Cardiac fibroblast (primary cell): ENCODE results near the gene SYT6.
A peak's percentile ranks its signal among the peaks of the same experiment; 100 is the strongest.

Experiments
- DNase-seq, 2 donors: peaks; one replicate each; pipeline versions ENCODE4 v3.0.0 to v3.0.0-alpha.2; 2010; ENCODE audit warnings: low read depth in 2 of 2
- H3K4me3 ChIP-seq, 2 donors: replicated peaks in 1 of 2; 1 replicate in 1 of 2; 2 replicates in 1 of 2; pipeline ENCODE4 v1.5.1; 2011; ENCODE audit warnings: low read depth in 2 of 2, low read length in 2 of 2, mild to moderate bottlenecking in 2 of 2, moderate library complexity in 1 of 2
- TF ChIP-seq, protein P1 (sequence below): IDR thresholded peaks from one replicate; pipeline ENCODE4 v1.5.1; 2011; ENCODE audit warnings: low read depth, mild to moderate bottlenecking, low read length, inconsistent platforms

The SYT6 gene

DNA sequence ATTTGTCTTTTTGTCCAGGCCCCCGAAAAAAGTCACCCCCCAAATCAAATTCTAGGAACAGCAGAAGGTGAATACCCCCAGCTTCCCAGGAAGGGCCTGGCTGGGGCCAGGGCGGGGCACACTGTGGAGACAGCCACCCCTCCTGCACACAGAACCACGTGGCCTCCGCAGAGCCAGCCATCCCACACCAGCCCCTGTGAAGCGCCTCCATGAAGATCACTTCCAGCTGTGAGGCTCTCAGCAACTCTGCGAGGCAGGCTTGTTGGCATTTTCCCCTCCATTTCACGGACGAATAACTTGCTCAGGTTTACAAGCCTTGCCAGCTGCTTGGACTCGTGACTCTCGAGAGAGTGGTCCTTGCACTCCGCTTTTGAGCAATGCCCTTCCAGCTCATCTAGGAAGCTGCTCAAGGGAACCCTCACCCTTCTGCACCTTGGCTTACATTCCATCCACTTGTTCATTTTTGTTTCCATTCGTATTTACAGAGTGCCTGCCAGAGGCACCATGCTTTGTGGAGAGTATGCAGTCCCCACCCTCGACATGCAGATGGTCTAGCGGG is 48.2 kb downstream of the SYT6 start:
- no peak overlapping the region for H3K4me3 ChIP-seq
- no peak for DNase-seq
- TF ChIP-seq, protein P1, sequence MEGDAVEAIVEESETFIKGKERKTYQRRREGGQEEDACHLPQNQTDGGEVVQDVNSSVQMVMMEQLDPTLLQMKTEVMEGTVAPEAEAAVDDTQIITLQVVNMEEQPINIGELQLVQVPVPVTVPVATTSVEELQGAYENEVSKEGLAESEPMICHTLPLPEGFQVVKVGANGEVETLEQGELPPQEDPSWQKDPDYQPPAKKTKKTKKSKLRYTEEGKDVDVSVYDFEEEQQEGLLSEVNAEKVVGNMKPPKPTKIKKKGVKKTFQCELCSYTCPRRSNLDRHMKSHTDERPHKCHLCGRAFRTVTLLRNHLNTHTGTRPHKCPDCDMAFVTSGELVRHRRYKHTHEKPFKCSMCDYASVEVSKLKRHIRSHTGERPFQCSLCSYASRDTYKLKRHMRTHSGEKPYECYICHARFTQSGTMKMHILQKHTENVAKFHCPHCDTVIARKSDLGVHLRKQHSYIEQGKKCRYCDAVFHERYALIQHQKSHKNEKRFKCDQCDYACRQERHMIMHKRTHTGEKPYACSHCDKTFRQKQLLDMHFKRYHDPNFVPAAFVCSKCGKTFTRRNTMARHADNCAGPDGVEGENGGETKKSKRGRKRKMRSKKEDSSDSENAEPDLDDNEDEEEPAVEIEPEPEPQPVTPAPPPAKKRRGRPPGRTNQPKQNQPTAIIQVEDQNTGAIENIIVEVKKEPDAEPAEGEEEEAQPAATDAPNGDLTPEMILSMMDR = no peak

DNA sequence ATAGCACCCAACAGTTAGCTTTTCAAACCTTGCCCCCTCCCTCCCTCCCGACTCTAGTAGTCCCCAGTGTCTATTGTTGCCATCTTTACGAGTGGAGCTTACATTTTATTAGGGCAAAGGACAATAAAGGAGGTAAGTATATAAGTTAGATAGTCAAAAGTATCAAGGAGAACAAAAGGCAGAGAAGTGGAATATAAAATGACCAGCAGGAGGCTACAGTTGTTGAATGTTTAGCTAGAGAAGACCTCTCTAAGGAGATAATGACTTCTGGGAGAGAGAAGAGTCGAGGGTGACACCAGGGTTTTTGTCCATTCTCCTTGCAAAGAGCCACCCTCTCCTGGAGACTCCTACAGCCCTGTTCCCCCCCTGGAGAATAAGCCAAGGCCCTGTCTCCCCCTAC is 48.7 kb downstream of the SYT6 start:
- no peak overlapping the region for H3K4me3 ChIP-seq
- TF ChIP-seq, protein P1 = no peak
- no peak for DNase-seq

DNA sequence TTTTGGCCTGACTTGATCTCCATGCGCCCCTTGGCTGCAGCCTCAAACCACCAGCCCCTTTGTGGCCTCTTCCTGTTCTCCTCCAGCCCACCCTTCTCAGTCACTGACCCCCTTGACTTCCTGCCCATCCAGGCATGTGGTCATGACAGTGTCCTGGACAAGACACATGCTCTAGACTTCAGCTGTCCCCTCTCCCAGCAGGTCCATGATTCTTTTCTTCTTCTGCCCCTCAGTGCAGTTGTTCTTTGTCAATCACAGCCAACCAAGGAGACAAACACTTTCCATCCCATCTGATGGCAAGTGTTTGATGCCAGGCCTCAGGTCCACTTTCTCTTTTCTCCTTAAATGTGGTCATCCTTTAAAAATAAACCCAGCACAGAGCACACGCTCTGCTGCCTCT is 49.7 kb downstream of the SYT6 start:
- H3K4me3 ChIP-seq = no peak overlapping the region
- TF ChIP-seq, protein P1 = no peak
- no peak for DNase-seq

DNA sequence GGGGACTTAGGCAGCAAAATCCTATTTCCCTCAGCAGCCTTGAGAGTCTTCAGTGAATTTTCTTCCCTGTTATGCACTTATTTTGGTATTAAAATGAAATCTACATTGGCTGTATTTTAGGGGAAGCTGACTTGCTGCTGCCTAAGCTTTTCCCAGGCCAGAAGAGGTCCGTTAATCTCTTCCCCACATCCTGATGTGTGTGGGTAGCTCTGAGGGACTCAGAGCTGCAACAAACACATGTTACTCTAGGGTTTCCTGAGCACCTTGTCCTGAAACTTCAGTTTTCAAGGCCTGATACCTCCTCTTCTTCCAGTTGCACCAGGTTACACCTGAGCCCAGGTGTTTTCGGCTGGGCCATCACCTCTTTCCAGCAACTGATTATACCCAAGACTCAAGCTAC is 51.5 kb downstream of the SYT6 start:
- DNase-seq = no peak
- H3K4me3 ChIP-seq = no peak overlapping the region
- TF ChIP-seq, protein P1 = no peak

DNA sequence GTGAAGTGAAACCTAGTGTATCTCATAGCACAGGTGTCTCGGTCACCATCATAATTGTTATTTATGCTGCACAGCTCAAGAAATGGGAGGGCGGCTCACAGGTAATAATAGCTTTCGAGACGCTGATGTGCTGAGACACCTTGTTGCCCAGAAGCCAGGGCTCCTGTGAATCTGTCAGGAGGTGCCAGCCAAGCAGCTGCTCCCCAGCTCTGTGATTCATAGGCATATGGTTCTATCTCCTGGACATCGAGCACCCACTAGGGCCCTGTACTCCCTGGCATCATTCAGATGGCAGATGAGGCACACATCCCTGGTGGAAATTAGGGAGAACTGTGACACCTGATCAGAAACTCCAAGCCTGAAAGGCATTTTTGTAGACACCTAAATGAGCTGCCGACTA is 53.5 kb downstream of the SYT6 start:
- TF ChIP-seq, protein P1 = no peak
- H3K4me3 ChIP-seq = no peak overlapping the region
- no peak for DNase-seq

DNA sequence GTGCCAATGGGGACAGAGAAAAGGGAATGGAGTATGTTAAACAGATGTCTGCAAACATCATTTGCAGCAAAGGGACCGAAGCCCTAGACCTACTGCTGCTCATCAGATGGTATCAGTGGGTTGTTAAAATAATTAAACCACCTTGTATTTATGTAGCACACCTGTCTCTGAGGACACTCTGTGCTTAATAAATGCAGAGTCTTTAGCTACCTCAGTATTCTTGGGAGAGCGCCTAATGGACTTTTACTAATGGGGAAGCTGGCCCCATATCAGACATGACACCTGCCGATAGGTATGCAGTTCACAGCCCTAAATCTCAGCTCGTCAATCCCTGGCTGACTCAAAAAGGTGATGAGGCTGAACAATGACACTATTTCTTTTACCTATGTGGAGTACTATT is 54.4 kb downstream of the SYT6 start:
- H3K4me3 ChIP-seq = no peak overlapping the region
- TF ChIP-seq, protein P1 = no peak
- DNase-seq = no peak

DNA sequence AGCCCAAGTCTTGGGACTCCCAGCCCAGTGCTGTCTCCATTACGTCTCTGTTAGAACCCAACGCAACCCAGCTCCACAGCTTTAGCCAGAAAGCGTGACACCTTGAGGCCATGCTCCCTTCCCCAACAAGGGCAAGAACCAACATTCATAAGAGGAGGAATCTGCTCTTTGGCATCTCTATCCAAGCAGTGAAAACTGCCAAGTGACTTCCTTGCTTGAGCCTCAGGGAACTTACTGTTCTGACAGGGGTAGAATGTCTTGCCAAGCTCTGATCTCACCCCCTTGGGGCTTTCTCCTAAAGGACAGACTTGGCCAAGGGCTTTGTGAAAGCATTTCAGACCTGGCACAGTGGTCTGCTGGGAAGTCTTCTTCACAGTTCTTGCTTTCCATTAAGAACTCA is 56.6 kb downstream of the SYT6 start:
- peak in 1 of 2 donors; percentile 15 for DNase-seq
- TF ChIP-seq, protein P1 = no peak
- H3K4me3 ChIP-seq = no peak overlapping the region
